HepG2 (cell line): ENCODE measurements around the gene VAV2. TPM values are rescaled to one million over a fixed set of nuclear protein-coding genes. Genes with fewer than 3 reads are reported as not detected.

Source experiments
- ADNP ChIP-seq: sonication (generic); formaldehyde crosslinking; IDR thresholded peaks from 2 replicates; pipeline ENCODE4 v1.4.0; 2020; ENCODE audit warnings: missing genetic modification reagents
- GATAD2A ChIP-seq: IDR thresholded peaks from 2 replicates; pipeline ENCODE4 v1.6.1; 2016
- PRDM4 ChIP-seq: sonication (generic); formaldehyde crosslinking; IDR thresholded peaks from 2 replicates; pipeline ENCODE4 v1.9.0; 2021; ENCODE audit warnings: missing genetic modification reagents, borderline replicate concordance
- TP53 ChIP-seq: sonication (generic); formaldehyde crosslinking; conservative IDR thresholded peaks from 2 replicates; pipeline ENCODE4 v1.4.0; 2020; ENCODE audit warnings: missing genetic modification reagents
- U2AF2 ChIP-seq: fragments of 200-400 bp; formaldehyde crosslinking; IDR thresholded peaks from 2 replicates; pipeline ENCODE4 v1.6.1; 2017; ENCODE audit warnings: low read depth, mild to moderate bottlenecking, low read length
- ZFP91 ChIP-seq: sonication (generic); formaldehyde crosslinking; IDR thresholded peaks from 2 replicates; pipeline ENCODE4 v1.9.0; 2022; ENCODE audit warnings: missing genetic modification reagents, mild to moderate bottlenecking, borderline replicate concordance
- ZNF407 ChIP-seq: sonication (generic); formaldehyde crosslinking; IDR thresholded peaks from one replicate; pipeline ENCODE4 v1.5.1; 2020; ENCODE audit warnings: mild to moderate bottlenecking, missing genetic modification reagents; ENCODE audit errors: not compliant biosample characterization
- ZNF549 ChIP-seq: sonication (generic); formaldehyde crosslinking; IDR thresholded peaks from 2 replicates; pipeline ENCODE4 v1.5.0; 2020; ENCODE audit warnings: missing genetic modification reagents
- ZSCAN31 ChIP-seq: sonication (generic); formaldehyde crosslinking; IDR thresholded peaks from 2 replicates; pipeline ENCODE4 v1.5.0; 2020; ENCODE audit warnings: low read depth, mild to moderate bottlenecking, missing genetic modification reagents
- polyA plus RNA-seq, 8 experiments: library from polyadenylated mRNA; depleted of rRNA in 3 of 8; stranded (reverse) in 7 of 8; unstranded in 1 of 8; fragments of >200 nt; fragmentation: Illumina TruSeq in 4 of 8; extraction: Trizol in 4 of 8; gene quantifications; 2 replicates each; pipeline versions ENCODE4 v1.2.1 to v1.2.3, GENCODE V29; 2011 to 2016; ENCODE audit warnings: low read depth in 4 of 8, missing spikeins in 1 of 8, mixed read lengths in 1 of 8; ENCODE audit not compliant: insufficient read depth in 1 of 8
- total RNA-seq, 5 experiments: library from RNA; depleted of rRNA; stranded (reverse); fragments of >200 nt; fragmentation: Illumina TruSeq; extraction: Trizol; gene quantifications; 2 replicates each; pipeline ENCODE4 v1.2.3, GENCODE V29; 2016; ENCODE audit warnings: low read depth in 1 of 5
- TF ChIP-seq, protein P1 (sequence below): sonication (generic); formaldehyde crosslinking; IDR thresholded peaks from 2 replicates; pipeline ENCODE4 v1.4.0; 2020; ENCODE audit warnings: missing genetic modification reagents
- TF ChIP-seq, protein P2 (sequence below): sonication (generic); formaldehyde crosslinking; IDR thresholded peaks from 2 replicates; pipeline ENCODE4 v1.4.0; 2020; ENCODE audit warnings: missing genetic modification reagents

Gene VAV2
- total and polyA plus RNA-seq, 2 of the 13 experiments (the other 11 are each of a cell fraction or from before 2014, with no cell fraction given) = 22.5 to 22.9 TPM

DNA sequence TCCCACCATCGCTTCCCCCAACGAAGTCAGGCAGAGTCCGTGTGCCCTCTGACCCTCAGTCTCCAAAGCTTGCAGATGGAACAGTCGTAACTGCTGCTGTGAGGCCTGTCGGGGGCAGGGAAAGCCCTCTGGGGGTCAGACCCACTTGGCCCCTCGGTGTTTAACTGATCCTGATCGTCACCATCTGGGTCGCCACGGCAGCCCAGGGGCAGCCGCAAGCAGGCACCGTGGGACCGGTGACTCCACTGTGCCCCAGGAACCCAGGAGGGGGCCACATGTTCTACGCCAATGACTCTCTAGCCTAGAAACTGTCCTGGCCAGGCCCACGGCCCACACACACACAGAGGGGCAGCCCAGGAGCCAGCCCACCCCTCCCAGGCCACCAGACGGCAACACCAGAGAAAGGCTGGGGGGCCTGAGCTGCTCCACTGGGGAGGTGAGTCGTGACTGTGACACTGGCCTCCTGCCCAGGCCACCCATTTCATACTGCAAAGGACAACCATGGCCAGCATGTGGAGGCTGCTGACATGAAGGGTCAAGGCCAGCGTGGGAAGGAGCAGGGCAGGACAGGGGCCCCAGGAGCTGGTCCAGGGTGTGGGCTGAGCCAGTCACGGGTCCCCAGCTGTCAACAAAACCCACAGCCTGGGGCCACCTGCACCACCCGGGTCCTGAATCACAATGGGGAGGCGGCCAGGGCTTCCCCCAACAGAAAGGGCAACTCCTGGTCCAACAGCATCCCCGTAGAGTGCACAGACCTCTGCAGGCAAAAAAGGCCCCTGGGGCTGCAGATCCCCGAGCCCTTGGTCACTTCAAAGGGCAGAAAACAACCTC is 20.8 kb downstream of the VAV2 start (continued):
- TF ChIP-seq, protein P1, sequence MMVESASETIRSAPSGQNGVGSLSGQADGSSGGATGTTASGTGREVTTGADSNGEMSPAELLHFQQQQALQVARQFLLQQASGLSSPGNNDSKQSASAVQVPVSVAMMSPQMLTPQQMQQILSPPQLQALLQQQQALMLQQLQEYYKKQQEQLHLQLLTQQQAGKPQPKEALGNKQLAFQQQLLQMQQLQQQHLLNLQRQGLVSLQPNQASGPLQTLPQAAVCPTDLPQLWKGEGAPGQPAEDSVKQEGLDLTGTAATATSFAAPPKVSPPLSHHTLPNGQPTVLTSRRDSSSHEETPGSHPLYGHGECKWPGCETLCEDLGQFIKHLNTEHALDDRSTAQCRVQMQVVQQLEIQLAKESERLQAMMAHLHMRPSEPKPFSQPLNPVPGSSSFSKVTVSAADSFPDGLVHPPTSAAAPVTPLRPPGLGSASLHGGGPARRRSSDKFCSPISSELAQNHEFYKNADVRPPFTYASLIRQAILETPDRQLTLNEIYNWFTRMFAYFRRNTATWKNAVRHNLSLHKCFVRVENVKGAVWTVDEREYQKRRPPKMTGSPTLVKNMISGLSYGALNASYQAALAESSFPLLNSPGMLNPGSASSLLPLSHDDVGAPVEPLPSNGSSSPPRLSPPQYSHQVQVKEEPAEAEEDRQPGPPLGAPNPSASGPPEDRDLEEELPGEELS (CRISPR knock-in tag) = no peak
- TF ChIP-seq ZNF407 (CRISPR knock-in tag) = peak; percentile 26
- TF ChIP-seq ZFP91 (CRISPR knock-in tag) = peak; percentile 27; the same call in 1 of the 2 replicates
- no peak for TF ChIP-seq ZSCAN31
- TF ChIP-seq U2AF2 = no peak
- TF ChIP-seq ZNF549 (CRISPR knock-in tag) = no peak
- no peak for TF ChIP-seq TP53 (CRISPR knock-in tag)
- TF ChIP-seq, protein P2, sequence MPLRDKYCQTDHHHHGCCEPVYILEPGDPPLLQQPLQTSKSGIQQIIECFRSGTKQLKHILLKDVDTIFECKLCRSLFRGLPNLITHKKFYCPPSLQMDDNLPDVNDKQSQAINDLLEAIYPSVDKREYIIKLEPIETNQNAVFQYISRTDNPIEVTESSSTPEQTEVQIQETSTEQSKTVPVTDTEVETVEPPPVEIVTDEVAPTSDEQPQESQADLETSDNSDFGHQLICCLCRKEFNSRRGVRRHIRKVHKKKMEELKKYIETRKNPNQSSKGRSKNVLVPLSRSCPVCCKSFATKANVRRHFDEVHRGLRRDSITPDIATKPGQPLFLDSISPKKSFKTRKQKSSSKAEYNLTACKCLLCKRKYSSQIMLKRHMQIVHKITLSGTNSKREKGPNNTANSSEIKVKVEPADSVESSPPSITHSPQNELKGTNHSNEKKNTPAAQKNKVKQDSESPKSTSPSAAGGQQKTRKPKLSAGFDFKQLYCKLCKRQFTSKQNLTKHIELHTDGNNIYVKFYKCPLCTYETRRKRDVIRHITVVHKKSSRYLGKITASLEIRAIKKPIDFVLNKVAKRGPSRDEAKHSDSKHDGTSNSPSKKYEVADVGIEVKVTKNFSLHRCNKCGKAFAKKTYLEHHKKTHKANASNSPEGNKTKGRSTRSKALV (CRISPR knock-in tag) = no peak
- TF ChIP-seq GATAD2A (CRISPR knock-in tag) = peak; percentile 71
- no peak for TF ChIP-seq ADNP (CRISPR knock-in tag)
- TF ChIP-seq PRDM4 (CRISPR knock-in tag) = no peak
